Measurements from ENCODE around the gene NPIPB6.
A peak's percentile ranks its signal among the peaks of the same experiment; 100 is the strongest.

GRCh38 chr16:28292731-28293600, 70.3 kb downstream of the NPIPB6 start:
- no peak for TF ChIP-seq CTCF (conservative IDR thresholded peaks at IDR 0.05; ENCODE audit: low read depth in 2 of 2)
- no peak for TF ChIP-seq EZH2phosphoT487 (IDR thresholded peaks at IDR 0.05; ENCODE audit: unreplicated experiment)
- no peak for TF ChIP-seq EZH2 (IDR thresholded peaks at IDR 0.05; ENCODE audit: low read depth, unreplicated experiment)
- peak; percentile 65 for TF ChIP-seq POLR2AphosphoS5 (IDR thresholded peaks at IDR 0.05; ENCODE audit: low read depth)
- no peak for TF ChIP-seq ZNF331 (CRISPR knock-in tag; IDR thresholded peaks at IDR 0.05; ENCODE audit: low read depth)
- no peak for TF ChIP-seq CREB1 (CRISPR knock-in tag; IDR thresholded peaks at IDR 0.05; ENCODE audit: low read depth)
- no peak for TF ChIP-seq ZNF462 (CRISPR knock-in tag; IDR thresholded peaks at IDR 0.05)
- no peak for TF ChIP-seq JUNB (IDR thresholded peaks at IDR 0.05; ENCODE audit: unreplicated experiment)
- no peak for TF ChIP-seq REST (IDR thresholded peaks at IDR 0.05; ENCODE audit: unreplicated experiment)
